Measurements from ENCODE around the gene WDR47.
A peak's percentile ranks its signal among the peaks of the same experiment; 100 is the strongest.

Gene WDR47

GRCh38 chr1:108960719-108961118 lies 81.2 kb downstream of the WDR47 start:
- no peak for TF ChIP-seq CTCF (IDR thresholded peaks at IDR 0.05; ENCODE audit: control insufficient read depth, extremely low read depth, insufficient read depth)
- no peak for DNase-seq (ENCODE audit: low read depth)
- no peak overlapping the region for H3K4me3 ChIP-seq (ENCODE audit: low read depth, low read length)

GRCh38 chr1:108957888-108958287 lies 84.0 kb downstream of the WDR47 start:
- no peak for TF ChIP-seq CTCF (IDR thresholded peaks at IDR 0.05; ENCODE audit: control insufficient read depth, extremely low read depth, insufficient read depth)
- H3K4me3 ChIP-seq (ENCODE audit: low read depth, low read length), result no peak overlapping the region
- DNase-seq (ENCODE audit: low read depth), result no peak

GRCh38 chr1:108955881-108956280 lies 86.0 kb downstream of the WDR47 start:
- TF ChIP-seq CTCF (IDR thresholded peaks at IDR 0.05; ENCODE audit: control insufficient read depth, extremely low read depth, insufficient read depth), result no peak
- no peak for DNase-seq (ENCODE audit: low read depth)
- no peak overlapping the region for H3K4me3 ChIP-seq (ENCODE audit: low read depth, low read length)

GRCh38 chr1:108955111-108955510 lies 86.8 kb downstream of the WDR47 start:
- no peak for DNase-seq (ENCODE audit: low read depth)
- H3K4me3 ChIP-seq (ENCODE audit: low read depth, low read length), result no peak overlapping the region
- no peak for TF ChIP-seq CTCF (IDR thresholded peaks at IDR 0.05; ENCODE audit: control insufficient read depth, extremely low read depth, insufficient read depth)

- no peak overlapping the region for H3K4me3 ChIP-seq (ENCODE audit: low read depth, low read length)
- DNase-seq (ENCODE audit: low read depth), result peak; percentile 62
- TF ChIP-seq CTCF (IDR thresholded peaks at IDR 0.05; ENCODE audit: control insufficient read depth, extremely low read depth, insufficient read depth), result no peak
These were observed 88.5 kb downstream of the WDR47 start for GRCh38 chr1:108953452-108953851.

GRCh38 chr1:108951242-108951641 lies 90.7 kb downstream of the WDR47 start:
- TF ChIP-seq CTCF (IDR thresholded peaks at IDR 0.05; ENCODE audit: control insufficient read depth, extremely low read depth, insufficient read depth), result no peak
- no peak for DNase-seq (ENCODE audit: low read depth)

GRCh38 chr1:108949044-108949443 lies 92.9 kb downstream of the WDR47 start:
- DNase-seq (ENCODE audit: low read depth), result no peak
- H3K4me3 ChIP-seq (ENCODE audit: low read depth, low read length), result no peak overlapping the region
- TF ChIP-seq CTCF (IDR thresholded peaks at IDR 0.05; ENCODE audit: control insufficient read depth, extremely low read depth, insufficient read depth), result no peak

More at GRCh38 chr1:108951242-108951641, 90.7 kb downstream of the WDR47 start:
- H3K4me3 ChIP-seq (ENCODE audit: low read depth, low read length), result no peak overlapping the region

All from LNCaP clone FGC (cell line).